GM19324 (cell line): ENCODE measurements around the gene ZNF835.

Experiments used
- ATAC-seq: cut with Tn5 transposase; IDR thresholded peaks from one replicate; pipeline ENCODE4 v1.9.1; 2021; ENCODE audit warnings: mild to moderate bottlenecking, moderate library complexity; ENCODE audit not compliant: unreplicated experiment, low FRiP score

The ZNF835 gene

GRCh38 chr19:56664511-56664910 lies 7.0 kb downstream of the ZNF835 start:
- no peak for ATAC-seq

DNA sequence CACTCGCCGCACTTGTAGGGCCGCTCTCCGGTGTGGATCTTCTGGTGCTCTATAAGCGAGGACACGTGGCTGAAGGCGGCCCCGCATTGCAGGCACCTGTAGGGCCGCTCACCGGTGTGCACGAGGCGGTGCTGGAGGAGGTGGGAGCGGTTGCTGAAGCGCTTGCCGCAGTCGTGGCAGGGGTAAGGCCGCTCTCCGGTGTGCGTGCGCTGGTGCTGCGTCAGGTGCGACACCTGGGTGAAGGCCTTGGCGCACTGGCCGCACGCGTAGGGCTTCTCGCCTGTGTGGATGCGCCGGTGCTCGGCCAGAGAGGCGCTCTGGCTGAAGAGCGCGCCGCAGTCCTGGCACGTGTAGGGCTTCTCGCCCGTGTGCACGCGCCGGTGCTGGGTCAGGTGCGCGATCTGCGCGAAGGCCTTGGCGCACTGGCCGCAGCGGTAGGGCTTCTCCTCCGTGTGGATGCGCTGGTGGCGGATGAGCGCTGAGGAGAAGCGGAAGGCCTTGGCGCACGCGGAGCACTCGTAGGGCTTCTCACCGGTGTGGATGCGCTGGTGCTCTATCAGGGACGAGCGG lies 7.5 kb downstream of the ZNF835 start:
- ATAC-seq: no peak

DNA sequence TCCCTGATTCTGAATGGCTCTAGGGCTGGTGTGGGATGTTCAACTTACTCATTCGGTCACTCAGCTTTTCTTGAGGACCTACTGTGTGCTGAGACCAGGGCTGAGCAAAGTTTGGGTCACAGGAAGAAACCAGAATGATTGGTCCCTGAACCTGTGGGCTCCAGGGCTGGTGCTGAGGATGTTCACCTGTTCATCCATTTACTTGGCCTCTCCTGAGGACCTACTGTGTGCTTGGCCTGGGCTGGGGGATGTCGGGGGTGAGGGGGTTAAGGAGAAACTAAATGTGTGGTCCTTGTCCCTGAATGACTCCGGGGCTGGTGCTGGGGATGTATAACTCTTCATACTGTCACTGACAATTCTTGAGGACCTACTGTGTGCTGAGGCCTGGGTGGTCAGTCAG lies 10.3 kb downstream of the ZNF835 start:
- ATAC-seq: no peak

- ATAC-seq: no peak
These were observed 11.0 kb downstream of the ZNF835 start for GRCh38 chr19:56660381-56661107.

GRCh38 chr19:56654151-56654550 lies 17.4 kb downstream of the ZNF835 start:
- no peak for ATAC-seq

DNA sequence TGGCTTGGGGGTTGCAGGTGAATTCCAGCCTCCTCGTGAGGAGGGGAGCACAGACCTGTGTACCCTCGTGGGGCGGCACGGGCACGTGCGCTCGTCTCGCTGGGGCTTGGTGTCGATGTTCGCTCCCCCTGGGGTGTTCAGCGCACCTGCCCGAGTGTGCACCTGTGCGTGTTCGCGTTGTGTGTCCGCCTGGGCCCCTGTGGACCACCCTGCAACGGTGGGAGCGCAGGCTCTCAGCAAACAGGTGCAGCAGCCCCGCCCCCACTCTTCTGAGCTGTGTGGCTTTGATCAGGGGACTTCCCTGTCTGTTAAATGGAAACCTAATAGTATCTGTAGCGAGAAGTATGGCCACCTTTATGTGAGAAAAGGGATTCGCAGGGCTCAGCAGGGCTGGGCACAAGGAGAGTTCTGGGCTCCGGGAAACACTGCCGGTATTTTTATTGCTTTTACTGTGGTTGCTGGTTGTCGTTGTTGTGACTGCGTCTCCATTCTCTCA lies 28.0 kb downstream of the ZNF835 start:
- ATAC-seq: no peak

- no peak for ATAC-seq
These were observed 28.7 kb downstream of the ZNF835 start, which contains the start of gene SMIM17 for GRCh38 chr19:56642711-56643459. Gene SMIM17, plus strand, starts transcription at chr19:56643159. Its CDS starts 2,509 bp downstream, at chr19:56645668.

- no peak for ATAC-seq
These were observed 32.3 kb downstream of the ZNF835 start for GRCh38 chr19:56639217-56639616.

GRCh38 chr19:56637976-56638555 lies 33.5 kb downstream of the ZNF835 start:
- no peak for ATAC-seq

DNA sequence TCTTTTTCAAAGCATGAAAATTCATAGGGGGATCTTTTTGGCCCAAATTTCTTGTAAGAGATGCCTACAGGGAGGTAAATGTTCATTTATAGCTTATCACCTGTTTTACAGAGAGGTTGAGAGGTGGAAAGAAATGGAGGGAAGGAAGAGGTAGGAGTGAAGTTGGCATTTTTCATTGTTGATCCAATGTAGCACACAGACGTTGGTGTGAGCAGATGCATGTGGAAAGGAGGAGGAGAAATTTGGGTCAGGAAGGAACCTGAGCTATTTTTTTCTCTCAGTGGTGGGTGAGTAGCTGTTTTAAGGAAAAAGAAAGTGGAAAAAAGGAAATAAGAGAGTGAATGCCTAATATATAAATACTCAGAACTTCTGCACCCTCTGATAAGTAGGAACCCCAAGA lies 38.5 kb downstream of the ZNF835 start:
- no peak for ATAC-seq

- ATAC-seq: no peak
These were observed 45.8 kb downstream of the ZNF835 start for GRCh38 chr19:56625708-56626107.

- no peak for ATAC-seq
These were observed 48.6 kb downstream of the ZNF835 start for GRCh38 chr19:56623006-56623405.

- no peak for ATAC-seq
These were observed 49.2 kb downstream of the ZNF835 start for GRCh38 chr19:56622374-56622773.

DNA sequence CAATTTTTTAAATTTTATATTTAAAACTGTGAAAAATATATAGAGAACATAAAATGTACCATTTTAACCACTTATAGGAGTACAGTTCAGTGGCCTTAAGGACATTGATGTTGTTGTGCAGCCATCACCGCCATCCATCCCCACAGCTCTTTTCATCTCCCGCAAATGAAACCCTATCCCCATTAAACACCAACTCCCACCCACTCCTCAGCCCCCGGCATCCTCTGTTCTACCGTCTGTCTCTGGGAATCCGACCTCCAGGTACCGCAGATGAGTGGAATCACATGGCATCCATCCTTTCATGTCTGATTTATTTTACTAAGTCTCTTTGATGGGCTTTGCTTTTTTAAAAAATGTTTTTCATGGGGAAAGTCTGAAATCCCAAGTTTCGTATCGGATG lies 52.4 kb downstream of the ZNF835 start:
- ATAC-seq: no peak

- ATAC-seq: no peak
These were observed 54.0 kb downstream of the ZNF835 start for GRCh38 chr19:56617531-56617930.

DNA sequence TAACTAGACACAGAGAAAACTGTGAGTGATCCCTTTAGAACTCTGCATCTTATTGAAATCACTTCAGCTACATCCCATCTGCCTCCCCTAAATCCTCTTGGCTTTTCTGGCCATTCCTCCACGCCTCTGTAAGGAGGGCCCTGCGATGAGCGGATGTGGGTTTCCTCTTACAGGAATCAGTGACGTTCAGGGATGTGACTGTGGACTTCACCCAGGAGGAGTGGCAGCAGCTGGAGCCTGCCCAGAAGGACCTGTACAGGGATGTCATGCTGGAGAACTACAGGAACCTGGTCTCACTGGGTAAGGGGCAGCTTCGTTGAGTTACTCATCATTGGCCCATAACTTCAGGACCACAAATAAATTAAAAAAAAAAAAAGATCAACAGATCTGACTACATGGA lies 57.9 kb downstream of the ZNF835 start:
- no peak for ATAC-seq

- ATAC-seq: no peak
These were observed 58.8 kb downstream of the ZNF835 start for GRCh38 chr19:56612737-56613136.
